ENCODE data around the gene IL27RA. TPM values are rescaled to one million over a fixed set of nuclear protein-coding genes. Genes with fewer than 3 reads are reported as not detected.

Gene IL27RA
- total and polyA plus RNA-seq, 7 experiments from 2014 or later = 32.1 to 120 (median 83.2) TPM

GRCh38 chr19:14101003-14101545, 69.5 kb downstream of the IL27RA start:
- Mint-ChIP-seq H3K9me3 (no peaks in the 10 kb centered on the region), H3K27me3 (no peaks in the 10 kb centered on the region), H3K4me1 (no peaks in the 10 kb centered on the region), H3K27ac (peak overlapping the region in 1 of 9 donors; percentile 66), H3K36me3 (peaks cover 0 to 21% (median 6%) of the 10 kb centered on the region in 5 donors), H3K4me3 (no peak overlapping the region)
- Histone ChIP-seq H3K27ac (ENCODE audit: low read depth, low read length) (no peak overlapping the region), H3K27me3 (ENCODE audit: control insufficient read depth in 2 of 2, insufficient read depth in 2 of 2, low read length in 2 of 2) (no peaks in the 10 kb centered on the region), H3K4me3 (ENCODE audit: low read length) (no peak overlapping the region), H3K36me3 (ENCODE audit: control insufficient read depth in 2 of 3, insufficient read depth in 3 of 3, low read length in 3 of 3) (peaks cover 0 to 60% (median 13%) of the 10 kb centered on the region in 3 experiments), H3K4me1 (ENCODE audit: control insufficient read depth in 2 of 2, insufficient read depth in 2 of 2, low read length in 2 of 2) (no peaks in the 10 kb centered on the region), H3K9me3 (ENCODE audit: control insufficient read depth in 2 of 3, low read length in 3 of 3) (no peaks in the 10 kb centered on the region)
- ATAC-seq (no peak), DNase-seq (no peak)
- POLR2A ChIA-PET = no interaction called here
- intact Hi-C loops (cut with micrococcal nuclease) = no loop called here
- CTCF ChIA-PET = no interaction called here

GRCh38 chr19:14102102-14102696, 70.6 kb downstream of the IL27RA start:
- ChIA-PET POLR2A (interaction anchor here (0.6 to 0.8 kb wide), 2 partner anchors 10 to 264 kb away, joined by 3 read pairs; no protein-coding TSS in a partner anchor), CTCF (no interaction called here)
- no peaks in the 10 kb centered on the region for H3K9me3 ChIP-seq (ENCODE audit: control insufficient read depth in 2 of 3, low read length in 3 of 3)

GRCh38 chr19:14102756-14103155, 71.2 kb downstream of the IL27RA start:
- Histone ChIP-seq H3K27ac (ENCODE audit: low read depth, low read length) (no peak overlapping the region), H3K4me3 (ENCODE audit: low read length) (no peak overlapping the region), H3K4me1 (ENCODE audit: control insufficient read depth in 2 of 2, insufficient read depth in 2 of 2, low read length in 2 of 2) (no peaks in the 10 kb centered on the region), H3K27me3 (ENCODE audit: control insufficient read depth in 2 of 2, insufficient read depth in 2 of 2, low read length in 2 of 2) (no peaks in the 10 kb centered on the region), H3K9me3 (ENCODE audit: control insufficient read depth in 2 of 3, low read length in 3 of 3) (no peaks in the 10 kb centered on the region), H3K36me3 (ENCODE audit: control insufficient read depth in 2 of 3, insufficient read depth in 3 of 3, low read length in 3 of 3) (peaks cover 0 to 59% (median 13%) of the 10 kb centered on the region in 3 experiments)
- Mint-ChIP-seq H3K36me3 (peaks cover 0 to 16% (median 3%) of the 10 kb centered on the region in 5 donors), H3K4me1 (no peaks in the 10 kb centered on the region), H3K27me3 (no peaks in the 10 kb centered on the region), H3K9me3 (no peaks in the 10 kb centered on the region), H3K27ac (no peak overlapping the region), H3K4me3 (no peak overlapping the region)
- ATAC-seq = no peak
- POLR2A ChIA-PET = interaction anchor here (0.8 kb wide), 1 partner anchor 11 kb away, joined by 3 read pairs; no protein-coding TSS in a partner anchor
- no peak for DNase-seq
- CTCF ChIA-PET = no interaction called here
- intact Hi-C loops (cut with micrococcal nuclease) = no loop called here

More at GRCh38 chr19:14102102-14102696, 70.6 kb downstream of the IL27RA start:
- Mint-ChIP-seq H3K27ac (no peak overlapping the region), H3K27me3 (no peaks in the 10 kb centered on the region), H3K4me1 (no peaks in the 10 kb centered on the region), H3K9me3 (no peaks in the 10 kb centered on the region), H3K4me3 (no peak overlapping the region), H3K36me3 (peaks cover 0 to 15% (median 3%) of the 10 kb centered on the region in 5 donors)
- no peak overlapping the region for H3K27ac ChIP-seq (ENCODE audit: low read depth, low read length)
- intact Hi-C loops (cut with micrococcal nuclease) = no loop called here
- no peak for DNase-seq
- no peaks in the 10 kb centered on the region for H3K27me3 ChIP-seq (ENCODE audit: control insufficient read depth in 2 of 2, insufficient read depth in 2 of 2, low read length in 2 of 2)
- no peaks in the 10 kb centered on the region for H3K4me1 ChIP-seq (ENCODE audit: control insufficient read depth in 2 of 2, insufficient read depth in 2 of 2, low read length in 2 of 2)
- H3K36me3 ChIP-seq (ENCODE audit: control insufficient read depth in 2 of 3, insufficient read depth in 3 of 3, low read length in 3 of 3) = peaks cover 0 to 59% (median 13%) of the 10 kb centered on the region in 3 experiments
- H3K4me3 ChIP-seq (ENCODE audit: low read length) = no peak overlapping the region
- ATAC-seq = no peak

Other genes with a start within 250 kb of the IL27RA start
- gene ZSWIM4, start 236.3 kb upstream of the IL27RA start, total RNA-seq = 1 to 10 TPM; 4.8 to 7.8 (median 5.9) TPM
- 1 to 10 TPM in 1 of 2 donors, under 1 TPM in 1; 0.73 to 1.6 TPM for gene ZSWIM4, start 236.3 kb upstream of the IL27RA start, polyA plus RNA-seq
- 1 to 10 TPM in 2 of 5 experiments, not detected in 3; 1.3 to 3.4 TPM for gene NANOS3, start 154.6 kb upstream of the IL27RA start, total RNA-seq
- not detected for gene NANOS3, start 154.6 kb upstream of the IL27RA start, polyA plus RNA-seq
- gene BRME1, start 125.6 kb upstream of the IL27RA start, total RNA-seq = 10 to 100 TPM in 1 of 5 experiments, 1 to 10 TPM in 4; 1.8 to 13.7 (median 2.9) TPM
- gene BRME1, start 125.6 kb upstream of the IL27RA start, polyA plus RNA-seq = 1 to 10 TPM in 1 of 2 donors, under 1 TPM in 1; 0.56 to 1.6 TPM
- gene CC2D1A, start 125.6 kb upstream of the IL27RA start, total RNA-seq = 10 to 100 TPM; 21.0 to 33.1 (median 29.8) TPM
- gene CC2D1A, start 125.6 kb upstream of the IL27RA start, polyA plus RNA-seq = 10 to 100 TPM in 1 of 2 donors, 1 to 10 TPM in 1; 4.1 to 13.3 TPM
- gene PODNL1, start 93.3 kb upstream of the IL27RA start, total RNA-seq = under 1 TPM in 1 of 5 experiments, not detected in 4; 0.59 TPM
- under 1 TPM in 1 of 2 donors, not detected in 1; 0.33 TPM for gene PODNL1, start 93.3 kb upstream of the IL27RA start, polyA plus RNA-seq
- 10 to 100 TPM; 68.5 to 92.0 (median 87.2) TPM for gene DCAF15, start 79.3 kb upstream of the IL27RA start, total RNA-seq
- gene DCAF15, start 79.3 kb upstream of the IL27RA start, polyA plus RNA-seq = 1 to 10 TPM; 3.7 to 8.8 TPM
- 10 to 100 TPM; 15.7 to 23.5 (median 20.5) TPM for gene RFX1, start 25.4 kb upstream of the IL27RA start, total RNA-seq
- gene RFX1, start 25.4 kb upstream of the IL27RA start, polyA plus RNA-seq = 1 to 10 TPM; 1.0 TPM
- not detected for gene RLN3, start 3.6 kb upstream of the IL27RA start, total RNA-seq
- not detected for gene RLN3, start 3.6 kb upstream of the IL27RA start, polyA plus RNA-seq
- under 1 TPM in 1 of 5 experiments, not detected in 4; 0.22 TPM for gene PALM3, start 30.3 kb downstream of the IL27RA start, total RNA-seq
- gene PALM3, start 30.3 kb downstream of the IL27RA start, polyA plus RNA-seq = not detected
- 1 to 10 TPM in 2 of 5 experiments, under 1 TPM in 3; 0.58 to 1.9 (median 0.91) TPM for gene MISP3, start 41.0 kb downstream of the IL27RA start, total RNA-seq
- under 1 TPM; 0.18 to 0.19 TPM for gene MISP3, start 41.0 kb downstream of the IL27RA start, polyA plus RNA-seq
- under 1 TPM in 3 of 5 experiments, not detected in 2; 0.34 to 0.78 (median 0.60) TPM for gene C19orf67, start 54.0 kb downstream of the IL27RA start, total RNA-seq
- not detected for gene C19orf67, start 54.0 kb downstream of the IL27RA start, polyA plus RNA-seq
- gene SAMD1, start 59.0 kb downstream of the IL27RA start, total RNA-seq = 10 to 100 TPM; 32.6 to 87.3 (median 62.5) TPM
- gene SAMD1, start 59.0 kb downstream of the IL27RA start, polyA plus RNA-seq = 1 to 10 TPM; 3.0 to 4.0 TPM
- 100 to 1,000 TPM in 1 of 5 experiments, 10 to 100 TPM in 4; 41.3 to 101 (median 63.1) TPM for gene PRKACA, start 86.0 kb downstream of the IL27RA start, total RNA-seq
- 1 to 10 TPM; 1.9 to 2.2 TPM for gene PRKACA, start 86.0 kb downstream of the IL27RA start, polyA plus RNA-seq
- 10 to 100 TPM in 1 of 5 experiments, 1 to 10 TPM in 3, under 1 TPM in 1; 0.98 to 79.0 (median 2.1) TPM for gene ASF1B, start 104.8 kb downstream of the IL27RA start, total RNA-seq
- gene ASF1B, start 104.8 kb downstream of the IL27RA start, polyA plus RNA-seq = 1 to 10 TPM; 2.4 to 4.5 TPM
- 10 to 100 TPM; 12.4 to 39.4 (median 37.8) TPM for gene ADGRL1, start 174.4 kb downstream of the IL27RA start, total RNA-seq
- gene ADGRL1, start 174.4 kb downstream of the IL27RA start, polyA plus RNA-seq = 1 to 10 TPM in 1 of 2 donors, under 1 TPM in 1; 0.72 to 3.0 TPM

All from naive thymus-derived CD4-positive, alpha-beta T cell (primary cell).